ENCODE measurements around the gene PAXIP1.

Gene PAXIP1

DNA sequence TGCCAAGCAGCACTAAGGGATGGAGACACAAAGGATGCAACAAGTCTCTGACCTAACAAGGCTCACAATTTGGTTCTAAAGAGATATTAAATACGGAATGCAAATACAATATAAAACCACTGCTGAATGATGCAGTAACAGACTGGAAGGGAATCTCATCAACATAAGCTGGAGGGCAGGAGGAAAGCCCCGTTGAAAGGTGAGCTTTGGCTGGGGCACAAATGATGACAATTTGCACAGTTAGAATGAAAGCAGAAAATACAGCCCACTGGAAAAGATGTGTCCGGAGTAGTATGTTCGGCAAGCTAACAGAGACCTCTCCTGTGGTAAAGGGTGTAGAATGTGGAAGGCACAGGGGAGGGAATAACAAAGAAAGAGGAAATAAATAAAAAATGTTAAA, 26.1 kb downstream of the PAXIP1 start:
- H3K27me3 Mint-ChIP-seq = no peaks in the 10 kb centered on the region
- no peak overlapping the region for H3K4me3 Mint-ChIP-seq
- peaks cover 12% of the 10 kb centered on the region for H3K4me1 Mint-ChIP-seq
- H3K27ac Mint-ChIP-seq = no peak overlapping the region
- peaks cover 63% of the 10 kb centered on the region for H3K36me3 Mint-ChIP-seq
- no peaks in the 10 kb centered on the region for H3K9me3 Mint-ChIP-seq
- ATAC-seq = no peak

- no peak overlapping the region for H3K27ac Mint-ChIP-seq
- H3K4me3 Mint-ChIP-seq = no peak overlapping the region
- H3K4me1 Mint-ChIP-seq = peaks cover 12% of the 10 kb centered on the region
- H3K9me3 Mint-ChIP-seq = no peaks in the 10 kb centered on the region
- ATAC-seq = no peak
- H3K27me3 Mint-ChIP-seq = no peaks in the 10 kb centered on the region
- H3K36me3 Mint-ChIP-seq = peaks cover 61% of the 10 kb centered on the region
Measured at GRCh38 chr7:154975984-154976383, 26.9 kb downstream of the PAXIP1 start.

DNA sequence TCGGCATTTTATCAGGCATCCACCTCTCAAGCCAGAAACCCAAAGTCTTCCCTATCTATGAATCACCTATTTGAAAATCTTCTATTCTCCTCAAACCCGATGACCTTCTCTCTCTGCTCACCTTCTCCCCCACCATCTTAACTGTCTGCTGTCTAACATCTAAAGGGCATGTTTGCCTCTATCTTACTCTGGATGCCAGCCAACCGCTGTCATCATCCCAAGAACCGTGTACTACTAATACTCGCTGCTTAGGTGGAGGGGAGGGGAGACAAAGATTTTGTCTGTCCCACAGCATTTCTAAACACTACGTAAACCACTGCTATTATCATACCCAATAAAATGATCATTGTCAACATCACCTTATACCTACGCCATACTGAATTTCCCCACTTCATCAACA, 29.5 kb downstream of the PAXIP1 start:
- Mint-ChIP-seq H3K9me3 (no peaks in the 10 kb centered on the region), H3K27me3 (no peaks in the 10 kb centered on the region), H3K4me3 (no peak overlapping the region), H3K27ac (no peak overlapping the region), H3K36me3 (peaks cover 56% of the 10 kb centered on the region), H3K4me1 (peaks cover 12% of the 10 kb centered on the region)
- no peak for ATAC-seq

DNA sequence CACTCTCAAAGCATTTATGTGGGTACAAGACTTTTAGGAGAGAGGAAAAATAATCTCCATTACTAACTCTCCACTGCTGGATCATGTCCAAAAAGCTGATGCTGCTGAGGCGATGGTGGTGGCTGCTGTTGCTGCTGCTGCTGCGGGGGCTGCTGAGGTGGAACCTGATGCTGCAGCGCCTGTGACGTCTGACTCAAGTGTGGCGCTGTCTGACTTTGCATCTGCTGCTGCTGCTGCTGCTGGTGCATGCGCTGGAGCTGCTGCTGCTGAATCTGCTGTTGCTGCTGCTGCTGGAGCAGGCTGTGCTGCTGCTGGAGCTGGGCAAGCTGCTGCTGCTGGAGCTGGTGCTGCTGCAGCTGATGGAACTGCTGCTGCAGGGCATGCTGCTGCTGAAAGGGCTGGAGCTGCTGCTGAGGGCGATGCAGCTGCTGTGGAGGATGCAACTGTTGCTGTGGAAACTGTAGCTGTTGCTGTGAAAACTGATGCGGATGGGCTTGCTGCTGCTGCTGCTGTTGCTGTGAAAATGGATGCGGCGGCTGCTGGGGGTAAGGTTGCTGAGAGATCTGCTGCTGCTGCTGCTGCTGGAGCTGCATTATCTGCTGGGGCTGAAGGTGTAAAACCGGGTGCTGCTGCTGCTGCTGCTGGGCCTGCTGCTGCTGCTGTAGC, 34.5 kb downstream of the PAXIP1 start:
- no peak for ATAC-seq
- no peak overlapping the region for H3K27ac Mint-ChIP-seq
- no peak overlapping the region for H3K4me3 Mint-ChIP-seq
- H3K9me3 Mint-ChIP-seq = no peaks in the 10 kb centered on the region
- peaks cover 53% of the 10 kb centered on the region for H3K36me3 Mint-ChIP-seq
- H3K4me1 Mint-ChIP-seq = no peaks in the 10 kb centered on the region
- no peaks in the 10 kb centered on the region for H3K27me3 Mint-ChIP-seq

GRCh38 chr7:154967401-154967955, 35.4 kb downstream of the PAXIP1 start:
- H3K4me3 Mint-ChIP-seq = no peak overlapping the region
- H3K27me3 Mint-ChIP-seq = no peaks in the 10 kb centered on the region
- H3K27ac Mint-ChIP-seq = no peak overlapping the region
- no peaks in the 10 kb centered on the region for H3K9me3 Mint-ChIP-seq
- H3K36me3 Mint-ChIP-seq = peaks cover 53% of the 10 kb centered on the region
- no peak for ATAC-seq
- H3K4me1 Mint-ChIP-seq = no peaks in the 10 kb centered on the region

DNA sequence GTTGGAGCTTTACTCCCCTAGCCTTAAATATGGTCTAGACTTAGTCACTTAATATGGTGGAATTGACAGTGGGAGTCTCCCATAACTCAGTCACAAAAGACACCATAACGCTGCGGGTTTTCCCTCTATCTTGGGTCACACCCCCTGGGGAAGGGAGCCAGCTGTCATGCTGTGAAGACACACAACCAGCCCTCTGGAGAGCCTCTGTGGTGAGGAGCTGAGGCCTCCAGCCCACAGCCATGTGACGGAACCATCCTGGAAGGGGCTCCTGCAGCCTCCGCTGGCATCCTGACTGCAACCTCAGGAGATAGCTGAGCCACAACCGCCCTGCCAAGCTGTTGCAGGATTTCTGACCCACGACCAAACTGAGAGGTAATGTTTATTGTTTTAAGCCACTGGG, 37.9 kb downstream of the PAXIP1 start:
- Mint-ChIP-seq H3K9me3 (no peaks in the 10 kb centered on the region), H3K4me3 (no peak overlapping the region), H3K27ac (no peak overlapping the region), H3K4me1 (no peaks in the 10 kb centered on the region), H3K36me3 (peaks cover 71% of the 10 kb centered on the region), H3K27me3 (no peaks in the 10 kb centered on the region)
- no peak for ATAC-seq

DNA sequence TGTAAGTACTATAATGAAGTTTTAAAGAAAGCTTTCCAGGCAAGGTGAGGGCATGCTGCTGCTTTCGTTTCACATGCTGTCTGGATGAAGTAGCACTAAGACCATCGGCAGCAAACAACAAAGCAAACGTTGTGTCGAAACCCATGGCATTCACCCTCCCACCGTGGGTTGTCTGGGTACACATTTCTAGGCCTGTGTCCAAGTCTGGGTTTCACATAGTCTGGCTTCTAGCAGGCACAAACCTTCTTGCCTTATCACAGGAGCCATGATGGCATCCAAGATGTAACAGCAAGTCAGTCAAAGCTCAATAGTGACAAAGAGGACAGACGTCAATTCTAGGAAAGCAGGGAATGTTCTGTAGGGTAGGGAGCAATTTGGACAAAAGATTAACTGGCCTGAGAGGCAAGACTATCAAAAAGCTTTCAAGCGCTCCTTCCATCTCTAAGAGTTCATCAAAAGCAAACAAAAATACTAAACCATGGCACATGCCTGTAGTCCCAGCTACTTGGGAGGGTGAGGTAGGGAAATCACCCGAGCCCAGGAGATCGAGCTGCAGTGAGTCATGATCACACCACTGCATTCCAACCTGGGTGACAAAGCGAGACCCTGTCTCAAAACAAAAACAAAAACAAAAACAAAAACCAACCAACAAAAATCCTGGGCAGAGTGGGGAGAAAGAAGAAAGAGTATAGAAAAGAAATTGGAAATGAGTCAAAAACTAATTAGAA, 42.7 kb downstream of the PAXIP1 start:
- Mint-ChIP-seq H3K9me3 (no peaks in the 10 kb centered on the region), H3K4me3 (no peak overlapping the region), H3K4me1 (no peaks in the 10 kb centered on the region), H3K27me3 (no peaks in the 10 kb centered on the region), H3K27ac (no peak overlapping the region), H3K36me3 (peaks cover 81% of the 10 kb centered on the region)
- ATAC-seq = no peak

DNA sequence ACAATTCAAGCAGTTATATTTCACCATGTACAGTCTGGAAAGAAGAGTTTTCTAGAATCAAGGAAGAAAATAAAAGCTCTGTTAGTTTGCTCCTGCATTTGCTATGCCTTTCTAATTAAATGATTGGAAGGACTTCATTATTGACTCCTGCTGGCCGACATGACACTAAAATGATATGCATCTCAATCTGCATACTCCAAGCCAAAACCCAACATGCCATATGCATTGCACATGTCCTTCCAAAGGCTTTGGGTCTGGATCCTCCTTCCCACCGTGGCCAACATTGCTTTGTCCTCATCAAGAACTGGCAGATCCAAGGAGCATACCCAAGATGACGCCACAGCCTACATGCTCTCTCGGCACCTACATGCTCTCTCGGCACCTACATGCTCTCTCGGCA, 46.5 kb downstream of the PAXIP1 start:
- H3K27ac Mint-ChIP-seq = no peak overlapping the region
- no peak overlapping the region for H3K4me3 Mint-ChIP-seq
- no peaks in the 10 kb centered on the region for H3K9me3 Mint-ChIP-seq
- H3K36me3 Mint-ChIP-seq = peaks cover 59% of the 10 kb centered on the region
- ATAC-seq = no peak
- H3K27me3 Mint-ChIP-seq = no peaks in the 10 kb centered on the region
- H3K4me1 Mint-ChIP-seq = no peaks in the 10 kb centered on the region

DNA sequence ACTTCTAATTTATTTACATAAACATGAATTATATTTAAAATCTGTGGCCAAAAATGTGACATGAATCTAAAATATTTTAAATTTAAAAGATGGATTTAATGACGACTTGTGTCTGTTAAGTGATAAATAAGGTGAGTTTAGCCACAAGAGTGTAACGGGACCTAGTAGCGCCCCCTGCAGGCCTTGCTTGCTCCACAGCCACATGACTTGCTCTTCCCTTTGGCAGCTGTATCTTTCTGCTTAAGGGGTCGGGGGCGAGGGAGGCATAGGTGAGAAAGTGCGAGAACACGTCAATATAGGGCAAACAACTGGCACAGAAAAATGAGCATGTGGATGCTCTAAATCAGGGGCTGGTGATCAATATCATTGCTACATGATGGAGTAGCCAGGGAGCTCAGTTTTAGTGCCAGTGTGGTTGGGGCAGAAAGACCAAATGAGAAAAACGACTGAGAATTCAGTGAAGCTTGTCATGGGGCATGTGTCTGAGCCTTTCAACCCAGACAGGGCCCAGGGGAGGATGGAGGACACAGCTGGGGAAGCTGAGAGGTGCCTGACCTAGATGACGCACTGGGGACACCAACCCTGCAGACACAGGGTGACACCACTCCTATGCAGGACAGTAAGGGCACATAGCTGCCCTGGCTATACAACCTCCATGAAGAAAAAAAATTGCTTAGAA, 49.8 kb downstream of the PAXIP1 start:
- Mint-ChIP-seq H3K27me3 (no peaks in the 10 kb centered on the region), H3K36me3 (peaks cover 58% of the 10 kb centered on the region), H3K4me1 (no peaks in the 10 kb centered on the region), H3K4me3 (no peak overlapping the region), H3K27ac (no peak overlapping the region), H3K9me3 (no peaks in the 10 kb centered on the region)
- ATAC-seq = no peak

GRCh38 chr7:154950960-154951359, 52.0 kb downstream of the PAXIP1 start:
- no peaks in the 10 kb centered on the region for H3K9me3 Mint-ChIP-seq
- H3K4me3 Mint-ChIP-seq = no peak overlapping the region
- no peaks in the 10 kb centered on the region for H3K4me1 Mint-ChIP-seq
- peaks cover 49% of the 10 kb centered on the region for H3K36me3 Mint-ChIP-seq
- H3K27ac Mint-ChIP-seq = no peak overlapping the region
- no peaks in the 10 kb centered on the region for H3K27me3 Mint-ChIP-seq
- ATAC-seq = no peak

DNA sequence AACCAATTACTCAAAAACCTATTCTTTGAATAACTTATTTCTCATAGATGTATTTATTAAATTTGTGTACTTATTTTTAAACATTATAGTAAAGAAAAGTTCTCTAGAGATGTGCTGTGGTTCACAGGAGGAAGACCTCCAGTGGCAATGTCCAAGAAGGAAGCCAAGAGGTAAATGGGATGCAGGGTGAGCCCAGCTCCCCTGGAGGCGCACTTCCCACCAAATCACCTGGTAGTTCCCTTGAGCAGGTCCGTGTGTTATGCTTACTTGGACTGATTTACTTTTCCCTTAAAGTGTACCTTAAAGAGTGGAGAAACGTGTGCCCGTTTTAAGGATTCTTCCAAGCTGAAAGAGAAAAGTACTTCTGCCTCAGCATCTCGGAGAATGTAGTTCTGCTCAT, 55.3 kb downstream of the PAXIP1 start:
- no peaks in the 10 kb centered on the region for H3K27me3 Mint-ChIP-seq
- no peak overlapping the region for H3K4me3 Mint-ChIP-seq
- H3K9me3 Mint-ChIP-seq = no peaks in the 10 kb centered on the region
- no peak overlapping the region for H3K27ac Mint-ChIP-seq
- no peak for ATAC-seq
- peaks cover 49% of the 10 kb centered on the region for H3K36me3 Mint-ChIP-seq
- H3K4me1 Mint-ChIP-seq = no peaks in the 10 kb centered on the region

- Mint-ChIP-seq H3K27me3 (no peaks in the 10 kb centered on the region), H3K4me3 (no peak overlapping the region), H3K4me1 (no peaks in the 10 kb centered on the region), H3K27ac (no peak overlapping the region), H3K9me3 (no peaks in the 10 kb centered on the region), H3K36me3 (peaks cover 48% of the 10 kb centered on the region)
- ATAC-seq = no peak
Measured at GRCh38 chr7:154946166-154946565, 56.8 kb downstream of the PAXIP1 start.

GRCh38 chr7:154943906-154944305, 59.0 kb downstream of the PAXIP1 start:
- Mint-ChIP-seq H3K4me3 (no peak overlapping the region), H3K4me1 (no peaks in the 10 kb centered on the region), H3K27ac (no peak overlapping the region), H3K27me3 (no peaks in the 10 kb centered on the region), H3K36me3 (peaks cover 44% of the 10 kb centered on the region), H3K9me3 (no peaks in the 10 kb centered on the region)
- no peak for ATAC-seq

- Mint-ChIP-seq H3K27me3 (no peaks in the 10 kb centered on the region), H3K9me3 (no peaks in the 10 kb centered on the region), H3K4me1 (peaks cover 9% of the 10 kb centered on the region), H3K36me3 (peaks cover 41% of the 10 kb centered on the region), H3K27ac (no peak overlapping the region), H3K4me3 (no peak overlapping the region)
- ATAC-seq = no peak
Measured at GRCh38 chr7:154942691-154943090, 60.2 kb downstream of the PAXIP1 start.

DNA sequence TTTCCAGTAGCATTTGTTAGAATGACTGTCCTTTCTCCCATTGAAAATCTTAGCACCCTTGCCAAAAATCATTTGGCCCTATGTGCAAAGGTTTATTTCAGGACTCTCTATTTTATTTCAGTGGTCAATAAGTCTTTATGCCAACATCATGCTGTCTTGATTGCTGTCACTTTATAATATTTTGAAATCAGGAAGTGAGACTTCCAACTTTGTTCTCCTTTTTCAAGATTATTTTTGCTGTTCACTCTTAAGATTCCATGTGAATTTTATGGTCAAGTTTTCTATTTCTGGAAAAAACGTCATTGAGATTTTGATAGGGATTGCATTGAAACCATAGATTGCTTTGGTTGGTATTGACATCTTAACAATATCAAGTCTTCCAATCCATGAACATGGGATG, 65.1 kb downstream of the PAXIP1 start:
- Mint-ChIP-seq H3K4me3 (no peak overlapping the region), H3K27me3 (no peaks in the 10 kb centered on the region), H3K9me3 (peaks cover 12% of the 10 kb centered on the region), H3K4me1 (peaks cover 13% of the 10 kb centered on the region), H3K36me3 (peaks cover 60% of the 10 kb centered on the region), H3K27ac (no peak overlapping the region)
- no peak for ATAC-seq
